ENCODE measurements around the gene MYCBP2. TPM values are rescaled to one million over a fixed set of nuclear protein-coding genes. Genes with fewer than 3 reads are reported as not detected.
"Not testable (repeated sequence)": the region's sequence is repeated elsewhere in the genome, so short reads cannot be mapped to it uniquely, and the experiment has no call there.

MYCBP2 gene
- total RNA-seq, 1 donor: 155 TPM

DNA sequence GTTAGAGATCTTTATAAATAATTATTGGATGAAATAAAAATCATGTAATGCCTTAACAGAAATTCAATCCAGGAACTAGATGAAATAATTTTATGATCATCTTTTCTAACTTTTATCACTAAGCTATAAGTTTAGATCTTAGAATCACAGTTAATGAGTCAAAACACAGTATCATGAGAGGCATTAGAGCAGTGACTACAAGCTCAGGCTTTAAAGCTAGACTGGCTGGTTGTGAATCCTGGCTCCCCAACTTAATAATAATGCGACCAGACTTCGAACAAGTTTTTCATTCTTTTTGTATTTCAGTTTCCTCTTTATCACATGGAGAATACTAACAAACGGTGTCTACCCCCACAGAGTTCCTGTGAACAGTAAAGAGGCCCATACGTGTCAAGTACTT is 108.6 kb downstream of the MYCBP2 start:
- Histone ChIP-seq H3K9me3 (ENCODE audit: low read depth, low read length) (no peaks in the 10 kb centered on the region), H3K27ac (ENCODE audit: low read depth, low read length) (no peak overlapping the region), H4K20me1 (ENCODE audit: insufficient read depth, low read length) (no peaks in the 10 kb centered on the region), H3K4me1 (ENCODE audit: insufficient read depth, low read length) (no peaks in the 10 kb centered on the region), H3K4me3 (ENCODE audit: insufficient read depth, low read length) (no peak overlapping the region), H3K4me2 (ENCODE audit: insufficient read depth, low read length) (no peak overlapping the region), H3K36me3 (ENCODE audit: insufficient read depth, low read length) (no peaks in the 10 kb centered on the region), H3K27me3 (ENCODE audit: insufficient read depth, low read length) (no peaks in the 10 kb centered on the region), H3K79me2 (ENCODE audit: insufficient read depth, low read length) (no peaks in the 10 kb centered on the region), H2AFZ (ENCODE audit: low read length) (no peak overlapping the region)
- DNase-seq (ENCODE audit: insufficient read length, low spot score, missing footprints): no peak
- TF ChIP-seq, protein P1, sequence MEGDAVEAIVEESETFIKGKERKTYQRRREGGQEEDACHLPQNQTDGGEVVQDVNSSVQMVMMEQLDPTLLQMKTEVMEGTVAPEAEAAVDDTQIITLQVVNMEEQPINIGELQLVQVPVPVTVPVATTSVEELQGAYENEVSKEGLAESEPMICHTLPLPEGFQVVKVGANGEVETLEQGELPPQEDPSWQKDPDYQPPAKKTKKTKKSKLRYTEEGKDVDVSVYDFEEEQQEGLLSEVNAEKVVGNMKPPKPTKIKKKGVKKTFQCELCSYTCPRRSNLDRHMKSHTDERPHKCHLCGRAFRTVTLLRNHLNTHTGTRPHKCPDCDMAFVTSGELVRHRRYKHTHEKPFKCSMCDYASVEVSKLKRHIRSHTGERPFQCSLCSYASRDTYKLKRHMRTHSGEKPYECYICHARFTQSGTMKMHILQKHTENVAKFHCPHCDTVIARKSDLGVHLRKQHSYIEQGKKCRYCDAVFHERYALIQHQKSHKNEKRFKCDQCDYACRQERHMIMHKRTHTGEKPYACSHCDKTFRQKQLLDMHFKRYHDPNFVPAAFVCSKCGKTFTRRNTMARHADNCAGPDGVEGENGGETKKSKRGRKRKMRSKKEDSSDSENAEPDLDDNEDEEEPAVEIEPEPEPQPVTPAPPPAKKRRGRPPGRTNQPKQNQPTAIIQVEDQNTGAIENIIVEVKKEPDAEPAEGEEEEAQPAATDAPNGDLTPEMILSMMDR (IDR thresholded peaks at IDR 0.05; ENCODE audit: extremely low read depth, low read depth, low read length): no peak

DNA sequence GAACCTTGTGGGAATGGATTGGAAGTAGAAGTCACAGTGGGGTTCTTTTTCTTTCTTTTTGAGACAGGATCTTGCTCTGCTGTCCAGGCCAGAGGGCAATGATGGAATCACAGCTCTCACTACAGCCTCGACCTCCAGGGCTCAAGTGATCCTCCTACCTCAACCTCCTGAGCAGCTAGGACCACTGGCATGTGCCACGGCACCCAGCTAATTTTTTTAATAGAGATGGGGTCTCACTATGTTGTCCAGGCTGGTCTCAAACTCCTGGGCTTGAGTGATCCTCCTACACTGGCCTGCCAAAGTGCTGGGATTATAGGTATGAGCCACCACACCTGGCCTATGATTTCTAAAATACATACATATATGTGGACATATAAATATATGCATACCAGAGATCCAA is 111.4 kb downstream of the MYCBP2 start:
- Histone ChIP-seq H3K27ac (ENCODE audit: low read depth, low read length) (no peak overlapping the region), H4K20me1 (ENCODE audit: insufficient read depth, low read length) (no peaks in the 10 kb centered on the region), H3K27me3 (ENCODE audit: insufficient read depth, low read length) (no peaks in the 10 kb centered on the region), H2AFZ (ENCODE audit: low read length) (no peak overlapping the region), H3K4me3 (ENCODE audit: insufficient read depth, low read length) (no peak overlapping the region), H3K79me2 (ENCODE audit: insufficient read depth, low read length) (no peaks in the 10 kb centered on the region), H3K4me1 (ENCODE audit: insufficient read depth, low read length) (no peaks in the 10 kb centered on the region), H3K9me3 (ENCODE audit: low read depth, low read length) (no peaks in the 10 kb centered on the region), H3K36me3 (ENCODE audit: insufficient read depth, low read length) (peaks cover 9% of the 10 kb centered on the region), H3K4me2 (ENCODE audit: insufficient read depth, low read length) (no peak overlapping the region)
- TF ChIP-seq, protein P1 (IDR thresholded peaks at IDR 0.05; ENCODE audit: extremely low read depth, low read depth, low read length): no peak
- DNase-seq (ENCODE audit: insufficient read length, low spot score, missing footprints): no peak

DNA sequence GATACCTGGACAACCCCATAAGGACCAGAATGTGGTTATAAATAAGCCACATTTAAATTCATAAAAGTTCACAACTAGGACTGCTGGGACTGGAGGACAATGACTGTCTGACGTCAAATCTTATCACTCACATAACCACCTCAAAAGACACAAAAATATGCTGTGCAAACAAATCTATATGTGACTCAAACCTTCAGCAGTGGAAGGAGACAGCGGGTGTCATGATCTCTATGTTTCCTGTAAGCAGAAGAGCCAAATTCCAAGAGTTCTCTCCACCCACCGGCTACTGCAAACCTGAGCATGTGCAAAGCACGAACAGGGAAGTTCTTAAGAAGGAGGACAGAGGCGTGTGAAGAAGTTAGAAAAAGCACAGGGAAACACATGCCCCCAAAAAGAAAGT is 113.2 kb downstream of the MYCBP2 start:
- Histone ChIP-seq H3K9me3 (ENCODE audit: low read depth, low read length) (no peaks in the 10 kb centered on the region), H3K4me2 (ENCODE audit: insufficient read depth, low read length) (no peak overlapping the region), H4K20me1 (ENCODE audit: insufficient read depth, low read length) (no peaks in the 10 kb centered on the region), H3K4me1 (ENCODE audit: insufficient read depth, low read length) (no peaks in the 10 kb centered on the region), H2AFZ (ENCODE audit: low read length) (no peak overlapping the region), H3K79me2 (ENCODE audit: insufficient read depth, low read length) (no peaks in the 10 kb centered on the region), H3K4me3 (ENCODE audit: insufficient read depth, low read length) (no peak overlapping the region), H3K27me3 (ENCODE audit: insufficient read depth, low read length) (no peaks in the 10 kb centered on the region), H3K27ac (ENCODE audit: low read depth, low read length) (no peak overlapping the region), H3K36me3 (ENCODE audit: insufficient read depth, low read length) (peaks cover 9% of the 10 kb centered on the region)
- DNase-seq (ENCODE audit: insufficient read length, low spot score, missing footprints): peak; percentile 60
- TF ChIP-seq, protein P1 (IDR thresholded peaks at IDR 0.05; ENCODE audit: extremely low read depth, low read depth, low read length): no peak

DNA sequence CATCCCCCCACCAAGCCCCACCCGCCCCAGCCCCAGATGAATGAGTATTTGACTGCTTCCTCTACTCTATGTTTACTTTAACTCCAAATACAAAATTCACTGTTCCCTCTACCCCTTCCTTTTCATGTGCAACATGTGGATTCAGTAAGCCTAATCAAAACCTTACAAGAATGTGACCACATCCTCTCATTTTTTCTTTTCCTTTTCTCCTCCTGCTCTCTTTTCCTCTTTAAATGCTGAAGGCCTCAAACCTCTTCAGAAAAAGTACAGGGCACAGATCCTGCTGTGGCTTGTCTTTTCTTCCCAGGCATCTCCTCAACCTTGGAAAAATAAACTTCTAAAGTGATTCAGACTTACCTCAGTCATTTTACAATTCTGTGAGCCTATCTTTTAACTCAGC is 119.0 kb downstream of the MYCBP2 start:
- DNase-seq (ENCODE audit: insufficient read length, low spot score, missing footprints): peak; percentile 36
- H3K27me3 ChIP-seq (ENCODE audit: insufficient read depth, low read length): no peaks in the 10 kb centered on the region
- H4K20me1 ChIP-seq (ENCODE audit: insufficient read depth, low read length): no peaks in the 10 kb centered on the region
- peaks cover 23% of the 10 kb centered on the region for H3K36me3 ChIP-seq (ENCODE audit: insufficient read depth, low read length)
- no peaks in the 10 kb centered on the region for H3K79me2 ChIP-seq (ENCODE audit: insufficient read depth, low read length)
- no peak overlapping the region for H2AFZ ChIP-seq (ENCODE audit: low read length)
- H3K9me3 ChIP-seq (ENCODE audit: low read depth, low read length): no peaks in the 10 kb centered on the region
- H3K4me1 ChIP-seq (ENCODE audit: insufficient read depth, low read length): peaks cover 5% of the 10 kb centered on the region
- TF ChIP-seq, protein P1 (IDR thresholded peaks at IDR 0.05; ENCODE audit: extremely low read depth, low read depth, low read length): no peak
- H3K4me2 ChIP-seq (ENCODE audit: insufficient read depth, low read length): no peak overlapping the region
- H3K4me3 ChIP-seq (ENCODE audit: insufficient read depth, low read length): no peak overlapping the region
- H3K27ac ChIP-seq (ENCODE audit: low read depth, low read length): peak overlapping the region; percentile 39

DNA sequence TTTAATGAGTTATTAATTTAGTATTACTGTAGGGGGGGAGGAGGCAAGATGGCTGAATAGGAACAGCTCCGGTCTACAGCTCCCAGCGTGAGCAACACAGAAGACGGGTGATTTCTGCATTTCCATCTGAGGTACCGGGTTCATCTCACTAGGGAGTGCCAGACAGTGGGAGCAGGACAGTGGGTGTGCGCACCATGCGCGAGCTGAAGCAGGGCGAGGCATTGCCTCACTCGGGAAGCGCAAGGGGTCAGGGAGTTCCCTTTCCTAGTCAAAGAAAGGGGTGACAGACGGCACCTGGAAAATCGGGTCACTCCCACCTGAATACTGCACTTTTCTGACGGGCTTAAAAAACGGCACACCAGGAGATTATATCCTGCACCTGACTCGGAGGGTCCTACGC is 127.9 kb downstream of the MYCBP2 start:
- not testable (repeated sequence) for DNase-seq (ENCODE audit: insufficient read length, low spot score, missing footprints); H3K27me3 ChIP-seq (ENCODE audit: insufficient read depth, low read length); H4K20me1 ChIP-seq (ENCODE audit: insufficient read depth, low read length); H3K27ac ChIP-seq (ENCODE audit: low read depth, low read length); H3K4me1 ChIP-seq (ENCODE audit: insufficient read depth, low read length); H3K4me3 ChIP-seq (ENCODE audit: insufficient read depth, low read length); H3K36me3 ChIP-seq (ENCODE audit: insufficient read depth, low read length); H3K79me2 ChIP-seq (ENCODE audit: insufficient read depth, low read length); H3K9me3 ChIP-seq (ENCODE audit: low read depth, low read length); H2AFZ ChIP-seq (ENCODE audit: low read length); H3K4me2 ChIP-seq (ENCODE audit: insufficient read depth, low read length)

Data from osteoblast (primary cell).